ENCODE results near the gene EFCAB11.

DNA sequence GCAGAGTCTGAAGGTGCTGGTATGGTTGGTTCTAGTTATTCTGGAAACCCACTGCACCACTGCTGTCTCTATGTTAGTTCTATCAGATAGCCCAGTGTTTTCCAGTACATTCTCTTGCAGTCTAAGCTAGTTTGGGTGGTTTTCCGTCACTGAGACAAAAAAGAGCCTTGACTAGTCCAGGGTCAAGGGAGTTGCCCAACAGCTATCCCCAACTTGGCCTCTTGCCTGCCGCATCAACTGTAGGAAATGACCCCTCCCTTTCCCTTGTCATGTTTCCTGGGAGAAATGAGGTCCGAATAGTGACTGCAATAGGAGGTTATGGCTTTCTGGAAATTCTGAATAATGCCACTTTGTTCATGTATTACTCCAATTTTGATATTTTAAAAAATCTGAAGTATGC is 160.4 kb downstream of the EFCAB11 start:
- TF ChIP-seq EP300 (IDR thresholded peaks at IDR 0.05) (no peak), POLR2A (IDR thresholded peaks at IDR 0.05) (no peak)
- TF ChIP-seq, protein P1, sequence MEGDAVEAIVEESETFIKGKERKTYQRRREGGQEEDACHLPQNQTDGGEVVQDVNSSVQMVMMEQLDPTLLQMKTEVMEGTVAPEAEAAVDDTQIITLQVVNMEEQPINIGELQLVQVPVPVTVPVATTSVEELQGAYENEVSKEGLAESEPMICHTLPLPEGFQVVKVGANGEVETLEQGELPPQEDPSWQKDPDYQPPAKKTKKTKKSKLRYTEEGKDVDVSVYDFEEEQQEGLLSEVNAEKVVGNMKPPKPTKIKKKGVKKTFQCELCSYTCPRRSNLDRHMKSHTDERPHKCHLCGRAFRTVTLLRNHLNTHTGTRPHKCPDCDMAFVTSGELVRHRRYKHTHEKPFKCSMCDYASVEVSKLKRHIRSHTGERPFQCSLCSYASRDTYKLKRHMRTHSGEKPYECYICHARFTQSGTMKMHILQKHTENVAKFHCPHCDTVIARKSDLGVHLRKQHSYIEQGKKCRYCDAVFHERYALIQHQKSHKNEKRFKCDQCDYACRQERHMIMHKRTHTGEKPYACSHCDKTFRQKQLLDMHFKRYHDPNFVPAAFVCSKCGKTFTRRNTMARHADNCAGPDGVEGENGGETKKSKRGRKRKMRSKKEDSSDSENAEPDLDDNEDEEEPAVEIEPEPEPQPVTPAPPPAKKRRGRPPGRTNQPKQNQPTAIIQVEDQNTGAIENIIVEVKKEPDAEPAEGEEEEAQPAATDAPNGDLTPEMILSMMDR (IDR thresholded peaks at IDR 0.05), result no peak

All from ovary (tissue), 3 donors.